ENCODE results near the gene B4GALT5. TPM values are rescaled to one million over a fixed set of nuclear protein-coding genes. Genes with fewer than 3 reads are reported as not detected.

B4GALT5 gene
- total RNA-seq, 2 donors from 2014 or later = 9.3 to 12.2 TPM

DNA sequence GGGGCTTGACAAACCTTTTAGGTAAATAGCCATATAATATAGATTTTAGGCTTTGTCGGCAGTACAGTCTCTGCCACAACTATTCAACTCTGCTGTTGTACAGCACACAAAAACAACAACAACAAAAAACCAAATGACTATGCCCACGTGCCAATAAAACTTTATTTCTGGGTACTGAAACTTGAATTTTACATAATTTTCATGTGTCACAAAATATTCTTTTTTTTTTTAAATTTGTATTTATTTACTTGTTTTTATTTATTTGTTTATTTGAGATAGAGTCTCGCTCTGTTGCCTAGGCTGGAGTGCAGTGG, 34.8 kb upstream of the B4GALT5 start:
- no peak for TF ChIP-seq POLR2A (IDR thresholded peaks at IDR 0.05)
- TF ChIP-seq, protein P1, sequence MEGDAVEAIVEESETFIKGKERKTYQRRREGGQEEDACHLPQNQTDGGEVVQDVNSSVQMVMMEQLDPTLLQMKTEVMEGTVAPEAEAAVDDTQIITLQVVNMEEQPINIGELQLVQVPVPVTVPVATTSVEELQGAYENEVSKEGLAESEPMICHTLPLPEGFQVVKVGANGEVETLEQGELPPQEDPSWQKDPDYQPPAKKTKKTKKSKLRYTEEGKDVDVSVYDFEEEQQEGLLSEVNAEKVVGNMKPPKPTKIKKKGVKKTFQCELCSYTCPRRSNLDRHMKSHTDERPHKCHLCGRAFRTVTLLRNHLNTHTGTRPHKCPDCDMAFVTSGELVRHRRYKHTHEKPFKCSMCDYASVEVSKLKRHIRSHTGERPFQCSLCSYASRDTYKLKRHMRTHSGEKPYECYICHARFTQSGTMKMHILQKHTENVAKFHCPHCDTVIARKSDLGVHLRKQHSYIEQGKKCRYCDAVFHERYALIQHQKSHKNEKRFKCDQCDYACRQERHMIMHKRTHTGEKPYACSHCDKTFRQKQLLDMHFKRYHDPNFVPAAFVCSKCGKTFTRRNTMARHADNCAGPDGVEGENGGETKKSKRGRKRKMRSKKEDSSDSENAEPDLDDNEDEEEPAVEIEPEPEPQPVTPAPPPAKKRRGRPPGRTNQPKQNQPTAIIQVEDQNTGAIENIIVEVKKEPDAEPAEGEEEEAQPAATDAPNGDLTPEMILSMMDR (IDR thresholded peaks at IDR 0.05) = no peak
- Histone ChIP-seq H3K9me3 (no peaks in the 10 kb centered on the region), H3K27me3 (no peaks in the 10 kb centered on the region), H3K36me3 (replicated peaks in 1 of 2; ENCODE audit: insufficient read depth in 1 of 2, low read depth in 2 of 2) (no peaks in the 10 kb centered on the region), H3K4me3 (no peak overlapping the region), H3K4me1 (peaks cover 8% of the 10 kb centered on the region), H3K27ac (peak overlapping the region in 2 of 4 donors; percentile 64 to 73)
- WGBS, 2 donors = 86 to 89% methylated on average over 3 of the region's 3 CpGs
- ATAC-seq = no peak
- DNase-seq = no peak
- intact Hi-C loops (cut with DNase I) = no loop called here

GRCh38 chr20:49747707-49748524, 34.2 kb upstream of the B4GALT5 start:
- H3K36me3 ChIP-seq (replicated peaks in 1 of 2; ENCODE audit: insufficient read depth in 1 of 2, low read depth in 2 of 2) = no peaks in the 10 kb centered on the region
- no peak overlapping the region for H3K4me3 ChIP-seq
- H3K27ac ChIP-seq = peak overlapping the region in 3 of 4 donors; percentile 56 to 73 (median 64)
- WGBS, 2 donors = 57% methylated on average over 8 to 10 of the region's 10 CpGs
- H3K4me1 ChIP-seq = peaks cover 8% of the 10 kb centered on the region
- ATAC-seq (peak; percentile 80), DNase-seq (peak; percentile 52 to 75 (median 72))
- no peaks in the 10 kb centered on the region for H3K27me3 ChIP-seq
- no peak for TF ChIP-seq POLR2A (IDR thresholded peaks at IDR 0.05)
- TF ChIP-seq, protein P1 (IDR thresholded peaks at IDR 0.05) = no peak
- H3K9me3 ChIP-seq = no peaks in the 10 kb centered on the region
- intact Hi-C loops (cut with DNase I) = no loop called here

GRCh38 chr20:49742948-49743347, 29.3 kb upstream of the B4GALT5 start:
- no peaks in the 10 kb centered on the region for H3K36me3 ChIP-seq (replicated peaks in 1 of 2; ENCODE audit: insufficient read depth in 1 of 2, low read depth in 2 of 2)
- intact Hi-C loops (cut with DNase I) = no loop called here
- H3K27me3 ChIP-seq = no peaks in the 10 kb centered on the region
- ATAC-seq = no peak
- no peak for DNase-seq
- H3K9me3 ChIP-seq = no peaks in the 10 kb centered on the region
- no peak overlapping the region for H3K27ac ChIP-seq
- WGBS, 2 donors = 60 to 67% methylated on average over 7 to 9 of the region's 9 CpGs
- peaks cover 4% of the 10 kb centered on the region for H3K4me1 ChIP-seq
- H3K4me3 ChIP-seq = no peak overlapping the region
- TF ChIP-seq, protein P1 (IDR thresholded peaks at IDR 0.05) = no peak
- TF ChIP-seq POLR2A (IDR thresholded peaks at IDR 0.05) = no peak

GRCh38 chr20:49741977-49742376, 28.3 kb upstream of the B4GALT5 start:
- H3K27me3 ChIP-seq = no peaks in the 10 kb centered on the region
- WGBS, 2 donors = 78 to 89% methylated on average over 8 of the region's 8 CpGs
- no peaks in the 10 kb centered on the region for H3K4me1 ChIP-seq
- no peaks in the 10 kb centered on the region for H3K36me3 ChIP-seq (replicated peaks in 1 of 2; ENCODE audit: insufficient read depth in 1 of 2, low read depth in 2 of 2)
- H3K9me3 ChIP-seq = no peaks in the 10 kb centered on the region
- intact Hi-C loops (cut with DNase I) = no loop called here
- TF ChIP-seq, protein P1 (IDR thresholded peaks at IDR 0.05) = no peak
- no peak for TF ChIP-seq POLR2A (IDR thresholded peaks at IDR 0.05)
- DNase-seq (no peak), ATAC-seq (no peak)
- H3K4me3 ChIP-seq = no peak overlapping the region
- no peak overlapping the region for H3K27ac ChIP-seq

- TF ChIP-seq, protein P1 (IDR thresholded peaks at IDR 0.05) = no peak
- no peak for TF ChIP-seq POLR2A (IDR thresholded peaks at IDR 0.05)
- no peak overlapping the region for H3K4me3 ChIP-seq
- intact Hi-C loops (cut with DNase I) = no loop called here
- no peaks in the 10 kb centered on the region for H3K36me3 ChIP-seq (replicated peaks in 1 of 2; ENCODE audit: insufficient read depth in 1 of 2, low read depth in 2 of 2)
- no peak for DNase-seq
- no peak for ATAC-seq
- H3K27ac ChIP-seq = no peak overlapping the region
- WGBS, 2 donors = 71 to 81% methylated on average over 5 of the region's 5 CpGs
- no peaks in the 10 kb centered on the region for H3K9me3 ChIP-seq
- H3K4me1 ChIP-seq = no peaks in the 10 kb centered on the region
- no peaks in the 10 kb centered on the region for H3K27me3 ChIP-seq
Observed at GRCh38 chr20:49740807-49741206, 27.1 kb upstream of the B4GALT5 start.

All from body of pancreas (tissue), 4 donors.